Fibroblast of skin of back (primary cell): ENCODE measurements around the gene PIK3CG.
"Not testable (repeated sequence)": the region's sequence is repeated elsewhere in the genome, so short reads cannot be mapped to it uniquely, and the experiment has no call there.

ENCODE experiments used
- DNase-seq: peaks from one replicate; pipeline ENCODE4 v3.0.0-alpha.2; 2013

Gene PIK3CG

GRCh38 chr7:106888204-106888603 is 23.1 kb downstream of the PIK3CG start:
- no peak for DNase-seq

- no peak for DNase-seq
Measured at GRCh38 chr7:106890952-106891351, 25.9 kb downstream of the PIK3CG start.

GRCh38 chr7:106891548-106892410 is 26.7 kb downstream of the PIK3CG start:
- no peak for DNase-seq

- no peak for DNase-seq
Measured at GRCh38 chr7:106893591-106893990, 28.5 kb downstream of the PIK3CG start.

GRCh38 chr7:106895246-106895864 is 30.3 kb downstream of the PIK3CG start:
- DNase-seq, result no peak

- no peak for DNase-seq
Measured at GRCh38 chr7:106896231-106896630, 31.1 kb downstream of the PIK3CG start.

- not testable (repeated sequence) for DNase-seq
Measured at GRCh38 chr7:106897553-106897952, 32.5 kb downstream of the PIK3CG start.

GRCh38 chr7:106898967-106899366 is 33.9 kb downstream of the PIK3CG start:
- not testable (repeated sequence) for DNase-seq

GRCh38 chr7:106901828-106902441 is 36.9 kb downstream of the PIK3CG start:
- DNase-seq, result no peak

GRCh38 chr7:106905734-106906133 is 40.7 kb downstream of the PIK3CG start:
- no peak for DNase-seq

- DNase-seq, result no peak
Measured at GRCh38 chr7:106911959-106912358, 46.9 kb downstream of the PIK3CG start.

GRCh38 chr7:106914018-106914607 is 49.0 kb downstream of the PIK3CG start:
- DNase-seq, result no peak

GRCh38 chr7:106915407-106915806 is 50.3 kb downstream of the PIK3CG start:
- DNase-seq, result no peak

GRCh38 chr7:106915873-106916272 is 50.8 kb downstream of the PIK3CG start:
- no peak for DNase-seq

GRCh38 chr7:106916679-106917078 is 51.6 kb downstream of the PIK3CG start:
- DNase-seq, result no peak

GRCh38 chr7:106918991-106919390 is 53.9 kb downstream of the PIK3CG start:
- no peak for DNase-seq

GRCh38 chr7:106924468-106924867 is 59.4 kb downstream of the PIK3CG start:
- DNase-seq, result not testable (repeated sequence)

GRCh38 chr7:106926892-106927291 is 61.8 kb downstream of the PIK3CG start:
- no peak for DNase-seq

GRCh38 chr7:106927536-106927935 is 62.5 kb downstream of the PIK3CG start:
- DNase-seq, result no peak

GRCh38 chr7:106929616-106930015 is 64.5 kb downstream of the PIK3CG start:
- DNase-seq, result not testable (repeated sequence)

- DNase-seq, result no peak
Measured at GRCh38 chr7:106936236-106936635, 71.2 kb downstream of the PIK3CG start.

- DNase-seq, result not testable (repeated sequence)
Measured at GRCh38 chr7:106938122-106938521, 73.0 kb downstream of the PIK3CG start.

GRCh38 chr7:106938803-106939202 is 73.7 kb downstream of the PIK3CG start:
- no peak for DNase-seq
